Common myeloid progenitor, CD34-positive (primary cell): Measurements from ENCODE around the gene CSNK2A2.

Source experiments
- CTCF ChIA-PET: fragments of 350-600 bp; sonication (Branson Sonifier 250); formaldehyde crosslinking; loops from one replicate; lab custom pipeline; 2021; ENCODE audit warnings: antibody characterized with exemption; lab: Charles Lee
- POLR2A ChIA-PET: fragments of 350-600 bp; sonication (Branson Sonifier 250); formaldehyde crosslinking; loops from one replicate; lab custom pipeline; 2021; ENCODE audit warnings: antibody characterized with exemption; lab: Charles Lee
- DNase-seq, 3 donors: peaks; one replicate each; pipeline versions ENCODE4 v3.0.0 to v3.0.0-alpha.2; 2013
- H3K27ac ChIP-seq, 2 experiments: 1 replicate in 1 of 2; 2 replicates in 1 of 2; pipeline ENCODE4 v1.7.0; 2013; ENCODE audit warnings: inconsistent platforms in 2 of 2, low read length in 2 of 2, mild to moderate bottlenecking in 2 of 2, low read depth in 1 of 2, moderate library complexity in 1 of 2; ENCODE audit not compliant: severe bottlenecking in 2 of 2, insufficient read depth in 1 of 2, poor library complexity in 1 of 2
- H3K27me3 ChIP-seq, 5 experiments: replicated peaks in 2 of 5; 1 replicate in 3 of 5; 2 replicates in 2 of 5; pipeline versions ENCODE4 v1.6.1 to v1.7.0; 2013; ENCODE audit warnings: low read length in 4 of 5, mild to moderate bottlenecking in 2 of 5, moderate library complexity in 2 of 5, inconsistent platforms in 1 of 5; ENCODE audit not compliant: insufficient read depth in 5 of 5, control insufficient read depth in 4 of 5
- H3K36me3 ChIP-seq, 4 experiments: 1 replicate in 2 of 4; 2 replicates in 2 of 4; pipeline versions ENCODE4 v1.6.1 to v1.7.0; 2013; ENCODE audit warnings: low read length in 3 of 4, control low read depth in 1 of 4, mild to moderate bottlenecking in 1 of 4; ENCODE audit not compliant: control insufficient read depth in 4 of 4, insufficient read depth in 4 of 4
- H3K4me1 ChIP-seq, 4 experiments: 1 replicate in 3 of 4; 2 replicates in 1 of 4; pipeline versions ENCODE4 v1.6.1 to v1.7.1; 2013; ENCODE audit warnings: low read length in 3 of 4, mild to moderate bottlenecking in 3 of 4, control low read depth in 1 of 4, inconsistent platforms in 1 of 4, moderate library complexity in 1 of 4; ENCODE audit not compliant: control insufficient read depth in 4 of 4, insufficient read depth in 4 of 4; ENCODE audit errors: control extremely low read depth in 1 of 4
- H3K4me3 ChIP-seq, 7 experiments: 1 replicate in 4 of 7; 2 replicates in 3 of 7; pipeline versions ENCODE4 v1.5.1 to v1.7.0; 2013; ENCODE audit warnings: mild to moderate bottlenecking in 7 of 7, low read length in 6 of 7, moderate library complexity in 6 of 7, inconsistent platforms in 2 of 7, low read depth in 2 of 7, control low read depth in 1 of 7; ENCODE audit not compliant: insufficient read depth in 4 of 7, control insufficient read depth in 1 of 7; ENCODE audit errors: extremely low read depth in 1 of 7
- H3K9me3 ChIP-seq, 5 experiments: 1 replicate in 4 of 5; 2 replicates in 1 of 5; pipeline versions ENCODE4 v1.6.1 to v1.7.1; 2013; ENCODE audit warnings: low read length in 4 of 5, mild to moderate bottlenecking in 2 of 5, inconsistent platforms in 1 of 5, low read depth in 1 of 5, moderate library complexity in 1 of 5; ENCODE audit not compliant: control insufficient read depth in 4 of 5, insufficient read depth in 2 of 5; ENCODE audit errors: control extremely low read depth in 1 of 5
- WGBS: methylation state at CpG from one replicate; pipeline ENCODE4 v1.1.5; 2013; ENCODE audit not compliant: insufficient coverage; 5-methylcytosine and 5-hydroxymethylcytosine counted together

Gene CSNK2A2

GRCh38 chr16:58170223-58170622, 27.7 kb downstream of the CSNK2A2 start:
- ChIA-PET POLR2A (interaction anchor here (0.6 kb wide), 2 partner anchors 531 to 800 kb away, joined by 3 to 5 read pairs; no protein-coding TSS in a partner anchor), CTCF (interaction anchor here (0.8 to 1.3 kb wide), 3 partner anchors 16 to 152 kb away, joined by 3 to 4 read pairs (median 3); no protein-coding TSS in a partner anchor)
- H3K27ac ChIP-seq, result no peak overlapping the region
- H3K9me3 ChIP-seq, result no peaks in the 10 kb centered on the region
- H3K4me1 ChIP-seq, result no peaks in the 10 kb centered on the region
- H3K27me3 ChIP-seq, result no peaks in the 10 kb centered on the region
- no CpG with 5 or more reads among the region's 2 CpGs for WGBS
- H3K4me3 ChIP-seq, result no peak overlapping the region
- no peak for DNase-seq
- peaks cover 35 to 82% (median 61%) of the 10 kb centered on the region in 4 experiments for H3K36me3 ChIP-seq

DNA sequence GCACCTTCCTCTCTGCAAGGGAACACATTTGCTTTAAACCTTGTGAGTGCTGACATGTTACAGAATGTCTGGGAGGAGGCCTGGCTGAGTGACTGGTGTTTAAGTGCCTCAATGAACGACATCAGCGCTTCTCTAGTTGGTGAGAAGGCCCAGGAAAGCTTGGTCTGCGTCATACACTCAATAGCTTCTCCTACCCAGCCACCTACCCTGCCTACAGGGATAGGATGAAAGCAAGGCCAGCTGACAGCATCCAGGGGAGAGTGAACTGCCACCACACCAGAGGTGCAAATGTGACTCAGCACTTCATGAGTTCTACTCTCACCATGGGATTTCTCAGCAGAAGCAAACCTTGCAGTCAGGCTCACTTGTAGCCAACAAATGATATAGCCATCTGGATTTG, 37.1 kb downstream of the CSNK2A2 start:
- Histone ChIP-seq H3K9me3 (no peaks in the 10 kb centered on the region), H3K27me3 (no peaks in the 10 kb centered on the region), H3K4me3 (no peak overlapping the region), H3K4me1 (no peaks in the 10 kb centered on the region), H3K36me3 (peaks cover 16 to 79% (median 62%) of the 10 kb centered on the region in 4 experiments), H3K27ac (no peak overlapping the region)
- DNase-seq, result peak in 1 of 3 donors; percentile 5
- WGBS, result 100% methylated on average over 2 of the region's 3 CpGs
- CTCF ChIA-PET, result interaction anchor here (1.0 kb wide), 1 partner anchor 15 kb away, joined by 3 read pairs; no protein-coding TSS in a partner anchor
- POLR2A ChIA-PET, result no interaction called here

DNA sequence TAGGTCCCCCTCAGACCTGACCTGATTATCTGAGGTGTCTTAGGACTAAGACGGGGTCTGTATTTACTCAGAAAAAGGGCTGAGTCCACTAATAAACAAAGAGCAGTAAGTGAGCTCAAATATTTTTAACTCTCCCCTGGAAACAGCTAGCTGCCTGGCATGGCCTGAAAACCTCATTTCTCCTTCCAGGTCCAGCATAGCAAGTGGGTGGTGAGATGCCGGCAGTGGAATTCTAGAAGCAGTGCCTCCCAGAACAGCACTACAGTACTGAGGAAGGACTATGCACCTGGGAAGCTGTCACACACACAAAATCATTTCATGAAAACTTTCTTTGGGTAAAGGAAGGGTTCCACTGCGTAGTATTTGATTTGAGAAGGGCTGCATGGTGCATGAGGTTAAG, 39.2 kb downstream of the CSNK2A2 start:
- peaks cover 11 to 58% (median 44%) of the 10 kb centered on the region in 4 experiments for H3K36me3 ChIP-seq
- no peaks in the 10 kb centered on the region for H3K4me1 ChIP-seq
- no peak overlapping the region for H3K27ac ChIP-seq
- no peaks in the 10 kb centered on the region for H3K9me3 ChIP-seq
- no peak overlapping the region for H3K4me3 ChIP-seq
- CTCF ChIA-PET, result no interaction called here
- H3K27me3 ChIP-seq, result no peaks in the 10 kb centered on the region
- DNase-seq, result no peak
- POLR2A ChIA-PET, result no interaction called here
- WGBS, result no CpG with 5 or more reads among the region's 3 CpGs

DNA sequence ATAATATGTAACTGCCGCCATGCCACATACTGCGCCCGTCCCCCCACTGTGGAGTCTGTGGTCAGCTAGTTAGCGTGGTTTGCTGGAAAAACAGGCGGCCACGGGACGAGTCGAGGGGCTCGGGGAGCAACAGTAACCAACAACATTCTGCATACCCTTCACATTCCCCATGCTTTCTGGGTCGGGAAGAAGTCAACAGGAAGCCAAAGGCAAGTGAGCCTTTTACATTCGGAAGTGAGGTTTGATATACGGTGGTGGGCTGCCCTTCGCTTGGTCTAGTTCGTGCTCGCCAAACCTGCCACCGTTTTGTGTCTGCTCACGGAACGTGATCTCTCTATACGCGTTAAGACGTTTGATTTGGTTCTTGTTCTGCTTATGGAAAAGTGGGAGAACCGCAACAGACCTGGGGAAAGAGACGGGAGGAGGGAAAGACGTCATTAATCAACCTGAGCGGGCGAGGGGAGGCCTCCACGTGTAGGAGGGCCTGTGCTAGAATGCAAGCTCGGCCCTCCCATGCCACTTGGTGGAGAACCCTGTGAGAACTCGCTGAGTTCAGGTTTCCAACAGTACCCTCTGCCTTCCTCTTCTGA, 39.9 kb downstream of the CSNK2A2 start:
- POLR2A ChIA-PET, result no interaction called here
- no peaks in the 10 kb centered on the region for H3K4me1 ChIP-seq
- H3K27me3 ChIP-seq, result no peaks in the 10 kb centered on the region
- H3K27ac ChIP-seq, result no peak overlapping the region
- 87% methylated on average over 24 of the region's 29 CpGs for WGBS
- H3K36me3 ChIP-seq, result peaks cover 4 to 51% (median 37%) of the 10 kb centered on the region in 4 experiments
- CTCF ChIA-PET, result interaction anchor here (0.6 kb wide), 1 partner anchor 617 kb away, joined by 3 read pairs; no protein-coding TSS in a partner anchor
- no peak overlapping the region for H3K4me3 ChIP-seq
- no peaks in the 10 kb centered on the region for H3K9me3 ChIP-seq
- no peak for DNase-seq

DNA sequence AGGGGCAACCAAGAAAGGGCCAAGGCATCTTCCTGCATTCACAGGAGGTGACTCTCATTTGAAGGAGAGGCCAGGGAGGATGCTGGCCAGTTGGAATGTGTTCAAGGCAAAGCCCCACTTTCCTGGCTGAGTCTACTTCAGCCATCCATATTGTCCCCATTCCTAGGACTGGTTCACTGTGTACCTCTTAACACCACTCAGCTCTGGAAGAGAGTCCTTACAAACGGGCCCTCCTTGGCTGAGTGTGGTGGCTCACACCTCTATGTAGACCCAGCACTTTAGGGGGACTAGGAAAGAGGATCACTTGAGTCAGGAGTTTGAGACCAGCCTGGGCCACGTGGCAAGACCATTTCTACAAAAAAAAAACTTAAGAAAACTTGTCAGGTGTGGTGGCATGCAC, 40.7 kb downstream of the CSNK2A2 start:
- WGBS, result 100% methylated on average over 1 of the region's 2 CpGs
- Histone ChIP-seq H3K36me3 (peaks cover 4 to 43% (median 30%) of the 10 kb centered on the region in 4 experiments), H3K4me3 (no peak overlapping the region), H3K4me1 (no peaks in the 10 kb centered on the region), H3K27ac (no peak overlapping the region), H3K27me3 (no peaks in the 10 kb centered on the region), H3K9me3 (no peaks in the 10 kb centered on the region)
- no peak for DNase-seq
- CTCF ChIA-PET, result interaction anchor here (0.6 to 2.0 kb wide), 2 partner anchors 11 to 618 kb away, joined by 3 to 6 read pairs; no protein-coding TSS in a partner anchor
- POLR2A ChIA-PET, result no interaction called here

GRCh38 chr16:58155839-58156238, 42.1 kb downstream of the CSNK2A2 start:
- no CpG with 5 or more reads among the region's 2 CpGs for WGBS
- DNase-seq, result no peak
- no peaks in the 10 kb centered on the region for H3K9me3 ChIP-seq
- POLR2A ChIA-PET, result no interaction called here
- H3K27ac ChIP-seq, result no peak overlapping the region
- no peak overlapping the region for H3K4me3 ChIP-seq
- H3K4me1 ChIP-seq, result no peaks in the 10 kb centered on the region
- CTCF ChIA-PET, result interaction anchor here (2.0 kb wide), 1 partner anchor 9 kb away, joined by 6 read pairs; no protein-coding TSS in a partner anchor
- H3K27me3 ChIP-seq, result no peaks in the 10 kb centered on the region
- H3K36me3 ChIP-seq, result peaks cover 0 to 29% (median 19%) of the 10 kb centered on the region in 4 experiments

DNA sequence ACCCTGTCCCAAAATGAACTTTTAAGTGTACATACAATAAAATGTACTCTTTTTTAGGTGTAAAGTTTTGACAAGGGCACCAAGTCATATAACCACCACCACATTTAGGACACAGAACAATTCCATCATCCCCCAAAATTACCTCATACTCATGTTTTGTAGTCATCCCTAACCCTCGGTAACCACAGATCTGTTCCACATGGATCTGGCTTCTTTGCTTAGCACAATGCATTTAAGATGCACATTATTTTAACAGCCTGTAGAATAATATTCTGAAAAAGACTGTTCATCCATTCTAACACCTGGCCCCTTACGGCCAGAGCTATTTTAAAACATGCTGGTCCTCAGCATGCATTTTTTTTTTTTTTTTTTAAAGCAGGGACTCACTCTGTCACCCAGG, 43.6 kb downstream of the CSNK2A2 start:
- H3K36me3 ChIP-seq, result peaks cover 0 to 14% (median 10%) of the 10 kb centered on the region in 4 experiments
- no peak overlapping the region for H3K4me3 ChIP-seq
- H3K4me1 ChIP-seq, result no peaks in the 10 kb centered on the region
- WGBS, result 93% methylated on average over 2 of the region's 2 CpGs
- ChIA-PET POLR2A (interaction anchor here (0.6 kb wide), 1 partner anchor 673 kb away, joined by 3 read pairs; no protein-coding TSS in a partner anchor), CTCF (interaction anchor here (0.6 kb wide), 1 partner anchor 27 kb away, joined by 6 read pairs; no protein-coding TSS in a partner anchor)
- H3K27ac ChIP-seq, result no peak overlapping the region
- DNase-seq, result no peak
- no peaks in the 10 kb centered on the region for H3K27me3 ChIP-seq
- H3K9me3 ChIP-seq, result no peaks in the 10 kb centered on the region
